Activated T-cell treated with anti-CD3 and anti-CD28 coated beads, Interleukin-2, amount 50 U/mL, for 4 hours (primary cell): ENCODE results near the gene IVNS1ABP. TPM values are rescaled to one million over a fixed set of nuclear protein-coding genes. Genes with fewer than 3 reads are reported as not detected.

Source experiments
- ATAC-seq, 2 donors: fragments of 200-7000 bp; cut with Tn5 transposase; one replicate each; pipeline ENCODE4 v1.10.0; 2021
- DNase-seq: peaks from one replicate; pipeline ENCODE4 v3.0.0-alpha.2; 2020
- H3K27me3 Mint-ChIP-seq: one replicate; pipeline ENCODE4 v1.8.0; 2021; ENCODE audit warnings: low read depth, mixed read lengths
- H3K36me3 Mint-ChIP-seq: one replicate; pipeline ENCODE4 v1.8.0; 2022; ENCODE audit warnings: mixed read lengths; ENCODE audit not compliant: insufficient read depth
- H3K4me1 Mint-ChIP-seq: one replicate; pipeline ENCODE4 v1.8.0; 2021; ENCODE audit warnings: low read depth, mixed read lengths
- H3K4me3 Mint-ChIP-seq: one replicate; pipeline ENCODE4 v1.8.0; 2021; ENCODE audit warnings: mild to moderate bottlenecking, moderate library complexity, mixed read lengths
- H3K9me3 Mint-ChIP-seq: one replicate; pipeline ENCODE4 v1.8.0; 2021; ENCODE audit warnings: mixed read lengths
- total RNA-seq, 3 donors: library from RNA; stranded (reverse); gene quantifications; one replicate each; pipeline ENCODE4 v1.2.1, GENCODE V29; 2021

IVNS1ABP gene
- total RNA-seq, 3 donors from 2014 or later = 52.8 to 61.2 (median 54.3) TPM

GRCh38 chr1:185318431-185319138 lies 1.5 kb upstream of the IVNS1ABP start:
- peaks cover 5% of the 10 kb centered on the region for H3K36me3 Mint-ChIP-seq
- DNase-seq (no peak), ATAC-seq (no peak)
- peaks cover 32% of the 10 kb centered on the region for H3K4me1 Mint-ChIP-seq
- H3K4me3 Mint-ChIP-seq = peak overlapping the region; percentile 98
- no peaks in the 10 kb centered on the region for H3K27me3 Mint-ChIP-seq
- no peaks in the 10 kb centered on the region for H3K9me3 Mint-ChIP-seq

GRCh38 chr1:185317886-185318310 lies 855 bp upstream of the IVNS1ABP start:
- H3K9me3 Mint-ChIP-seq = no peaks in the 10 kb centered on the region
- H3K27me3 Mint-ChIP-seq = no peaks in the 10 kb centered on the region
- DNase-seq (peak; percentile 75), ATAC-seq (peak; percentile 20 to 32)
- H3K36me3 Mint-ChIP-seq = peaks cover 5% of the 10 kb centered on the region
- peaks cover 39% of the 10 kb centered on the region for H3K4me1 Mint-ChIP-seq
- H3K4me3 Mint-ChIP-seq = peak overlapping the region; percentile 98

- H3K36me3 Mint-ChIP-seq = peaks cover 5% of the 10 kb centered on the region
- peak; percentile 88 for DNase-seq
- peak overlapping the region; percentile 98 for H3K4me3 Mint-ChIP-seq
- peaks cover 52% of the 10 kb centered on the region for H3K4me1 Mint-ChIP-seq
- H3K9me3 Mint-ChIP-seq = no peaks in the 10 kb centered on the region
- H3K27me3 Mint-ChIP-seq = no peaks in the 10 kb centered on the region
- peak; percentile 69 to 73 for ATAC-seq
Measured at GRCh38 chr1:185316163-185317033, 645 bp downstream of the IVNS1ABP start.

GRCh38 chr1:185315445-185316071 lies 1.5 kb downstream of the IVNS1ABP start:
- peaks cover 56% of the 10 kb centered on the region for H3K4me1 Mint-ChIP-seq
- no peaks in the 10 kb centered on the region for H3K27me3 Mint-ChIP-seq
- peaks cover 8% of the 10 kb centered on the region for H3K36me3 Mint-ChIP-seq
- ATAC-seq (no peak), DNase-seq (no peak)
- H3K9me3 Mint-ChIP-seq = no peaks in the 10 kb centered on the region
- peak overlapping the region; percentile 98 for H3K4me3 Mint-ChIP-seq

- Mint-ChIP-seq H3K9me3 (no peaks in the 10 kb centered on the region), H3K36me3 (peaks cover 8% of the 10 kb centered on the region), H3K4me1 (peaks cover 56% of the 10 kb centered on the region), H3K4me3 (peak overlapping the region; percentile 98), H3K27me3 (no peaks in the 10 kb centered on the region)
- ATAC-seq (no peak), DNase-seq (no peak)
Measured at GRCh38 chr1:185314411-185314810, 2.6 kb downstream of the IVNS1ABP start.

GRCh38 chr1:185312361-185313138 lies 4.5 kb downstream of the IVNS1ABP start:
- Mint-ChIP-seq H3K4me1 (peaks cover 44% of the 10 kb centered on the region), H3K4me3 (peak overlapping the region; percentile 98), H3K9me3 (no peaks in the 10 kb centered on the region), H3K27me3 (no peaks in the 10 kb centered on the region), H3K36me3 (peaks cover 18% of the 10 kb centered on the region)
- ATAC-seq = no peak
- DNase-seq = no peak

GRCh38 chr1:185311589-185312225 lies 5.3 kb downstream of the IVNS1ABP start:
- Mint-ChIP-seq H3K9me3 (no peaks in the 10 kb centered on the region), H3K27me3 (no peaks in the 10 kb centered on the region), H3K4me1 (peaks cover 41% of the 10 kb centered on the region), H3K36me3 (peaks cover 26% of the 10 kb centered on the region), H3K4me3 (peak overlapping the region; percentile 11)
- DNase-seq = no peak
- ATAC-seq = no peak

- no peak for ATAC-seq
- peaks cover 36% of the 10 kb centered on the region for H3K4me1 Mint-ChIP-seq
- no peak for DNase-seq
- no peaks in the 10 kb centered on the region for H3K9me3 Mint-ChIP-seq
- H3K27me3 Mint-ChIP-seq = no peaks in the 10 kb centered on the region
- H3K4me3 Mint-ChIP-seq = no peak overlapping the region
- H3K36me3 Mint-ChIP-seq = peaks cover 45% of the 10 kb centered on the region
Measured at GRCh38 chr1:185309566-185309965, 7.5 kb downstream of the IVNS1ABP start.

GRCh38 chr1:185308126-185308525 lies 8.9 kb downstream of the IVNS1ABP start:
- Mint-ChIP-seq H3K9me3 (no peaks in the 10 kb centered on the region), H3K4me1 (peaks cover 22% of the 10 kb centered on the region), H3K4me3 (no peak overlapping the region), H3K27me3 (no peaks in the 10 kb centered on the region), H3K36me3 (peaks cover 50% of the 10 kb centered on the region)
- DNase-seq (no peak), ATAC-seq (no peak)

GRCh38 chr1:185305419-185305818 lies 11.6 kb downstream of the IVNS1ABP start:
- ATAC-seq = no peak
- Mint-ChIP-seq H3K4me3 (no peak overlapping the region), H3K27me3 (no peaks in the 10 kb centered on the region)

GRCh38 chr1:185300152-185300551 lies 16.9 kb downstream of the IVNS1ABP start:
- no peaks in the 10 kb centered on the region for H3K27me3 Mint-ChIP-seq
- ATAC-seq (no peak), DNase-seq (no peak)
- no peak overlapping the region for H3K4me3 Mint-ChIP-seq
- H3K9me3 Mint-ChIP-seq = no peaks in the 10 kb centered on the region
- no peaks in the 10 kb centered on the region for H3K4me1 Mint-ChIP-seq
- peaks cover 62% of the 10 kb centered on the region for H3K36me3 Mint-ChIP-seq

More at GRCh38 chr1:185305419-185305818, 11.6 kb downstream of the IVNS1ABP start:
- no peak for DNase-seq
- Mint-ChIP-seq H3K9me3 (no peaks in the 10 kb centered on the region), H3K36me3 (peaks cover 58% of the 10 kb centered on the region), H3K4me1 (peaks cover 2% of the 10 kb centered on the region)

GRCh38 chr1:185297982-185298381 lies 19.1 kb downstream of the IVNS1ABP start:
- H3K27me3 Mint-ChIP-seq = no peaks in the 10 kb centered on the region
- H3K9me3 Mint-ChIP-seq = no peaks in the 10 kb centered on the region
- H3K4me1 Mint-ChIP-seq = peaks cover 4% of the 10 kb centered on the region
- H3K36me3 Mint-ChIP-seq = peaks cover 58% of the 10 kb centered on the region
- DNase-seq (no peak), ATAC-seq (no peak)
- no peak overlapping the region for H3K4me3 Mint-ChIP-seq

GRCh38 chr1:185295091-185295490 lies 22.0 kb downstream of the IVNS1ABP start:
- Mint-ChIP-seq H3K4me1 (peaks cover 13% of the 10 kb centered on the region), H3K4me3 (no peak overlapping the region), H3K9me3 (no peaks in the 10 kb centered on the region), H3K36me3 (peaks cover 51% of the 10 kb centered on the region), H3K27me3 (no peaks in the 10 kb centered on the region)
- ATAC-seq (no peak), DNase-seq (no peak)
